Panc1 (cell line): ENCODE data around the gene NXPH1. TPM values are rescaled to one million over a fixed set of nuclear protein-coding genes. Genes with fewer than 3 reads are reported as not detected.

Source experiments
- ATAC-seq: fragments of 200-7000 bp; cut with Tn5 transposase; 2 replicates; pipeline ENCODE4 v1.9.1; 2020; ENCODE audit warnings: mild to moderate bottlenecking, moderate library complexity
- BruUV-seq: library from RNA; stranded (reverse); fragments of 400-500 nt; replicated peaks from 2 replicates; lab custom pipeline; 2021; lab: Mats Ljungman, UMichigan
- CTCF ChIA-PET: fragments of 300-600 bp; sonication (Branson Sonifier 250); formaldehyde crosslinking; loops from one replicate; lab custom pipeline; 2022; ENCODE audit warnings: antibody characterized with exemption; lab: Charles Lee
- POLR2A ChIA-PET: fragments of 300-600 bp; sonication (Branson Sonifier 250); formaldehyde crosslinking; loops from one replicate; lab custom pipeline; 2022; ENCODE audit warnings: antibody characterized with exemption; lab: Charles Lee
- DNase-seq: peaks from one replicate; pipeline ENCODE4 v3.0.0-alpha.2; 2010; ENCODE audit warnings: low read depth, low spot score
- H3K27ac ChIP-seq: 2 replicates; pipeline ENCODE4 v1.5.1; 2011; ENCODE audit warnings: mild to moderate bottlenecking, low read length, inconsistent platforms
- H3K27me3 ChIP-seq: fragments of 200-500 bp; sonication (Bioruptor generic); 2 replicates; pipeline ENCODE4 v1.6.0; 2014; ENCODE audit warnings: low read length, inconsistent platforms; ENCODE audit not compliant: control insufficient read depth, insufficient read depth
- H3K36me3 ChIP-seq: fragments of 200-500 bp; sonication (Bioruptor generic); 2 replicates; pipeline ENCODE4 v1.5.1; 2014; ENCODE audit warnings: inconsistent platforms, mild to moderate bottlenecking, low read length, moderate library complexity; ENCODE audit not compliant: control insufficient read depth, insufficient read depth
- H3K4me1 ChIP-seq: 2 replicates; pipeline ENCODE4 v1.5.1; 2011; ENCODE audit warnings: inconsistent platforms, mild to moderate bottlenecking, low read length, moderate library complexity; ENCODE audit not compliant: control insufficient read depth, insufficient read depth
- H3K4me3 ChIP-seq, 2 experiments: 2 replicates each; pipeline ENCODE4 v1.5.1; 2011 to 2012; ENCODE audit warnings: low read depth in 2 of 2, low read length in 2 of 2, mild to moderate bottlenecking in 2 of 2, inconsistent platforms in 1 of 2, moderate library complexity in 1 of 2
- H3K9me3 ChIP-seq: fragments of 200-500 bp; sonication (Bioruptor generic); 2 replicates; pipeline ENCODE4 v1.5.1; 2014; ENCODE audit warnings: low read depth, mild to moderate bottlenecking, inconsistent platforms, low read length, moderate library complexity; ENCODE audit not compliant: control insufficient read depth, insufficient read depth
- CTCF ChIP-seq: fragments of 450-650 bp; IDR thresholded peaks from 2 replicates; pipeline ENCODE4 v1.5.1; 2017; ENCODE audit warnings: mild to moderate bottlenecking
- POLR2AphosphoS5 ChIP-seq: IDR thresholded peaks from 2 replicates; pipeline ENCODE4 v1.6.1; 2012; ENCODE audit warnings: mild to moderate bottlenecking, low read depth, low read length, moderate library complexity
- REST ChIP-seq, 2 experiments: IDR thresholded peaks; 2 replicates each; pipeline ENCODE4 v1.6.1; 2011 to 2012; ENCODE audit warnings: low read depth in 2 of 2, control low read depth in 1 of 2, low read length in 1 of 2, mild to moderate bottlenecking in 1 of 2, moderate library complexity in 1 of 2; ENCODE audit not compliant: insufficient read depth in 1 of 2
- SIN3A ChIP-seq: IDR thresholded peaks from 2 replicates; pipeline ENCODE4 v1.6.1; 2012; ENCODE audit warnings: low read depth, mild to moderate bottlenecking, low read length, moderate library complexity, borderline replicate concordance; ENCODE audit not compliant: insufficient read depth
- TCF7L2 ChIP-seq: IDR thresholded peaks from 2 replicates; pipeline ENCODE4 v1.6.1; 2011; ENCODE audit warnings: mild to moderate bottlenecking, low read depth, low read length, inconsistent platforms
- in situ Hi-C: cut with HindIII; loops from 2 replicates; pipeline ENCODE4 v1.10.0; 2016; ENCODE audit warnings: low sequenced_read_pairs, low pct_unique_long_range_greater_than_20kb
- intact Hi-C: fragments of 100-400 bp; cut with micrococcal nuclease; formaldehyde crosslinking; loops from one replicate; pipeline ENCODE4 v1.10.0; 2022; ENCODE audit not compliant: unreplicated experiment
- total RNA-seq: library from RNA; stranded (reverse); gene quantifications from one replicate; pipeline ENCODE4 v1.2.1, GENCODE V29; 2021; ENCODE audit not compliant: unreplicated experiment

Gene NXPH1
- total RNA-seq, 1 experiment from 2014 or later: not detected

- no peaks in the 10 kb centered on the region for H3K36me3 ChIP-seq
- no peak overlapping the region for H3K27ac ChIP-seq
- no TSS peak for BruUV-seq
- in situ Hi-C loops (no loop called here), intact Hi-C loops (no loop called here)
- H3K4me3 ChIP-seq: no peak overlapping the region
- no peak for ATAC-seq
- H3K9me3 ChIP-seq: no peaks in the 10 kb centered on the region
- ChIA-PET POLR2A (no interaction called here), CTCF (no interaction called here)
- TF ChIP-seq REST (IDR thresholded peaks at IDR 0.05; ENCODE audit: insufficient read depth in 1 of 2, low read depth in 2 of 2, low read length in 1 of 2) (no peak), POLR2AphosphoS5 (no peak), TCF7L2 (no peak), SIN3A (no peak), CTCF (no peak)
- H3K4me1 ChIP-seq: no peaks in the 10 kb centered on the region
- no peak for DNase-seq
- H3K27me3 ChIP-seq: no peaks in the 10 kb centered on the region
These were observed 22.0 kb downstream of the NXPH1 start for GRCh38 chr7:8455426-8455825.

- H3K4me1 ChIP-seq: no peaks in the 10 kb centered on the region
- TF ChIP-seq CTCF: no peak
- TF ChIP-seq TCF7L2: no peak
- TF ChIP-seq REST (IDR thresholded peaks at IDR 0.05; ENCODE audit: insufficient read depth in 1 of 2, low read depth in 2 of 2, low read length in 1 of 2): no peak
- TF ChIP-seq POLR2AphosphoS5: no peak
- no peak for TF ChIP-seq SIN3A
- ChIA-PET CTCF (no interaction called here), POLR2A (no interaction called here)
- no peaks in the 10 kb centered on the region for H3K36me3 ChIP-seq
- H3K4me3 ChIP-seq: no peak overlapping the region
- no peaks in the 10 kb centered on the region for H3K27me3 ChIP-seq
- no peak for DNase-seq
- BruUV-seq: no TSS peak
- no peak for ATAC-seq
- no peak overlapping the region for H3K27ac ChIP-seq
- no peaks in the 10 kb centered on the region for H3K9me3 ChIP-seq
- in situ Hi-C loops (no loop called here), intact Hi-C loops (no loop called here)
These were observed 28.9 kb downstream of the NXPH1 start for GRCh38 chr7:8462309-8462708.
